Bronchial epithelial cell (primary cell): ENCODE measurements around the gene HEXIM2. TPM values are rescaled to one million over a fixed set of nuclear protein-coding genes. Genes with fewer than 3 reads are reported as not detected.
"Not testable (repeated sequence)": the region's sequence is repeated elsewhere in the genome, so short reads cannot be mapped to it uniquely, and the experiment has no call there.

Experiments
- DNase-seq: peaks from one replicate; pipeline ENCODE4 v3.0.0-alpha.2; 2010; ENCODE audit warnings: low read depth
- FAIRE-seq: peaks from 2 replicates; lab custom pipeline; 2011; peaks lifted over from hg19 to GRCh38; lab: Jason Lieb, UNC
- H3K27me3 ChIP-seq: 2 replicates; pipeline ENCODE4 v1.5.1; 2011; ENCODE audit warnings: low read length; ENCODE audit not compliant: control insufficient read depth, insufficient read depth
- H3K36me3 ChIP-seq: 2 replicates; pipeline ENCODE4 v1.5.1; 2011; ENCODE audit warnings: low read length; ENCODE audit not compliant: control insufficient read depth, insufficient read depth
- H3K4me3 ChIP-seq: 2 replicates; pipeline ENCODE4 v1.5.1; 2011; ENCODE audit warnings: mild to moderate bottlenecking, low read depth, low read length, control low read depth
- CTCF ChIP-seq: IDR thresholded peaks from 2 replicates; pipeline ENCODE4 v1.5.1; 2011; ENCODE audit warnings: mild to moderate bottlenecking, moderate library complexity, low read length, control low read depth, inconsistent platforms; ENCODE audit not compliant: insufficient read depth, severe bottlenecking
- total RNA-seq: library from RNA; depleted of rRNA; stranded (reverse); fragments of >200 nt; gene quantifications from 2 replicates; pipeline ENCODE4 v1.2.1, GENCODE V29; 2014

The HEXIM2 gene
- total RNA-seq, 1 donor from 2014 or later: 4.7 TPM

GRCh38 chr17:45195424-45195823 lies 33.7 kb downstream of the HEXIM2 start:
- Histone ChIP-seq H3K27me3 (no peaks in the 10 kb centered on the region), H3K36me3 (no peaks in the 10 kb centered on the region), H3K4me3 (no peak overlapping the region)
- FAIRE-seq (no peak), DNase-seq (no peak)
- no peak for TF ChIP-seq CTCF

- no peak for DNase-seq
- no peak for TF ChIP-seq CTCF
- no peaks in the 10 kb centered on the region for H3K27me3 ChIP-seq
- FAIRE-seq: no peak
- H3K36me3 ChIP-seq: no peaks in the 10 kb centered on the region
- no peak overlapping the region for H3K4me3 ChIP-seq
Measured at GRCh38 chr17:45197108-45197507, 35.4 kb downstream of the HEXIM2 start.

- TF ChIP-seq CTCF: peak; percentile 100
- no peak for FAIRE-seq
- Histone ChIP-seq H3K4me3 (no peak overlapping the region), H3K36me3 (no peaks in the 10 kb centered on the region), H3K27me3 (no peaks in the 10 kb centered on the region)
- DNase-seq: peak; percentile 65
Measured at GRCh38 chr17:45197555-45198334, 36.1 kb downstream of the HEXIM2 start.

GRCh38 chr17:45200701-45201100 lies 39.0 kb downstream of the HEXIM2 start:
- DNase-seq (peak; percentile 10), FAIRE-seq (no peak)
- Histone ChIP-seq H3K4me3 (no peak overlapping the region), H3K36me3 (no peaks in the 10 kb centered on the region), H3K27me3 (no peaks in the 10 kb centered on the region)
- TF ChIP-seq CTCF: no peak

GRCh38 chr17:45201457-45201856 lies 39.8 kb downstream of the HEXIM2 start:
- H3K27me3 ChIP-seq: no peaks in the 10 kb centered on the region
- no peak for TF ChIP-seq CTCF
- no peaks in the 10 kb centered on the region for H3K36me3 ChIP-seq
- FAIRE-seq (no peak), DNase-seq (no peak)
- no peak overlapping the region for H3K4me3 ChIP-seq

GRCh38 chr17:45201880-45202279 lies 40.2 kb downstream of the HEXIM2 start:
- DNase-seq: peak; percentile 73
- H3K4me3 ChIP-seq, FAIRE-seq, H3K27me3 ChIP-seq, H3K36me3 ChIP-seq: not testable (repeated sequence)
